Neural progenitor cell (in vitro differentiated cells): Measurements from ENCODE around the gene ANKFY1. TPM values are rescaled to one million over a fixed set of nuclear protein-coding genes. Genes with fewer than 3 reads are reported as not detected.

Source experiments
- DNase-seq: peaks from one replicate; pipeline ENCODE4 v3.0.0-alpha.2; 2016; ENCODE audit warnings: low spot score
- H2AFZ ChIP-seq: fragments of 200-600 bp; sonication (generic); replicated peaks from 2 replicates; pipeline ENCODE4 v1.6.1; 2016; ENCODE audit warnings: antibody characterized with exemption
- H3F3A ChIP-seq: fragments of 200-600 bp; sonication (generic); 2 replicates; pipeline ENCODE4 v1.6.1; 2016; ENCODE audit warnings: antibody characterized with exemption, low read depth
- H3K27ac ChIP-seq: fragments of 200-600 bp; sonication (generic); 2 replicates; pipeline ENCODE4 v1.5.1; 2016; ENCODE audit warnings: mild to moderate bottlenecking
- H3K27me3 ChIP-seq: fragments of 200-600 bp; sonication (generic); 2 replicates; pipeline ENCODE4 v1.6.1; 2016; ENCODE audit warnings: mild to moderate bottlenecking, moderate library complexity
- H3K36me3 ChIP-seq: fragments of 200-600 bp; sonication (generic); 2 replicates; pipeline ENCODE4 v1.5.1; 2016
- H3K4me1 ChIP-seq: fragments of 200-600 bp; sonication (generic); 2 replicates; pipeline ENCODE4 v1.6.1; 2016; ENCODE audit warnings: mixed run types
- H3K4me2 ChIP-seq: fragments of 200-600 bp; sonication (generic); 2 replicates; pipeline ENCODE4 v1.6.1; 2016
- H3K4me3 ChIP-seq: fragments of 200-600 bp; sonication (generic); 2 replicates; pipeline ENCODE4 v1.5.1; 2016
- H3K79me2 ChIP-seq: fragments of 200-600 bp; sonication (generic); 2 replicates; pipeline ENCODE4 v1.6.1; 2016; ENCODE audit warnings: low read depth
- H3K9ac ChIP-seq: fragments of 200-600 bp; sonication (generic); 2 replicates; pipeline ENCODE4 v1.6.1; 2016
- H3K9me3 ChIP-seq: fragments of 200-600 bp; sonication (generic); 2 replicates; pipeline ENCODE4 v1.5.1; 2016; ENCODE audit warnings: low read depth
- H4K20me1 ChIP-seq: fragments of 200-600 bp; sonication (generic); 2 replicates; pipeline ENCODE4 v1.6.1; 2016; ENCODE audit warnings: low read depth
- H3K27ac Mint-ChIP-seq: 3 replicates; pipeline ENCODE4 v1.8.0; 2021; ENCODE audit warnings: mixed read lengths
- H3K27me3 Mint-ChIP-seq: 2 replicates; pipeline ENCODE4 v1.8.0; 2022; ENCODE audit warnings: low read depth, mild to moderate bottlenecking, inconsistent platforms, moderate library complexity, mixed read lengths; ENCODE audit not compliant: insufficient read depth
- H3K36me3 Mint-ChIP-seq: 3 replicates; pipeline ENCODE4 v1.8.0; 2021; ENCODE audit warnings: mixed read lengths
- H3K4me1 Mint-ChIP-seq: 3 replicates; pipeline ENCODE4 v1.8.0; 2021; ENCODE audit warnings: mixed read lengths
- H3K4me3 Mint-ChIP-seq: 3 replicates; pipeline ENCODE4 v1.8.0; 2021; ENCODE audit warnings: mild to moderate bottlenecking, moderate library complexity, mixed read lengths
- H3K9me3 Mint-ChIP-seq: 3 replicates; pipeline ENCODE4 v1.8.0; 2020; ENCODE audit warnings: mixed read lengths
- CTCF ChIP-seq: fragments of 200-600 bp; sonication (generic); IDR thresholded peaks from 2 replicates; pipeline ENCODE4 v1.5.1; 2017; ENCODE audit warnings: antibody characterized with exemption, mild to moderate bottlenecking
- EZH2 ChIP-seq: fragments of 200-600 bp; sonication (generic); IDR thresholded peaks from 2 replicates; pipeline ENCODE4 v1.6.1; 2017; ENCODE audit warnings: antibody characterized with exemption, mild to moderate bottlenecking, moderate library complexity
- EZH2phosphoT487 ChIP-seq: fragments of 200-600 bp; sonication (generic); IDR thresholded peaks from 2 replicates; pipeline ENCODE4 v1.6.1; 2017; ENCODE audit warnings: antibody characterized with exemption
- total RNA-seq: library from RNA; depleted of rRNA; stranded (reverse); fragments of >200 nt; gene quantifications from 2 replicates; pipeline ENCODE4 v1.2.3, GENCODE V29; 2015; ENCODE audit warnings: low replicate concordance

ANKFY1 gene
- 39.3 and 39.8 TPM in 2 replicates for total RNA-seq

GRCh38 chr17:4263282-4264215 lies at the start of gene ANKFY1:
Gene ANKFY1, minus strand, starts transcription at chr17:4263979. Its CDS starts 38 bp downstream, at chr17:4263941.
- Histone ChIP-seq H3K27me3 (no peaks in the 10 kb centered on the region), H3F3A (peaks cover 14% of the 10 kb centered on the region), H4K20me1 (peaks cover 18% of the 10 kb centered on the region), H3K4me3 (peak within 1 kb of the TSS; percentile 80), H3K9ac (peak within 1 kb of the TSS; percentile 90), H3K4me2 (peak within 1 kb of the TSS; percentile 90), H2AFZ (peak within 1 kb of the TSS; percentile 93), H3K36me3 (no peaks in the 10 kb centered on the region), H3K4me1 (peaks cover 12% of the 10 kb centered on the region), H3K9me3 (peaks cover 9% of the 10 kb centered on the region), H3K27ac (peak within 1 kb of the TSS; percentile 34), H3K79me2 (peaks cover 52% of the 10 kb centered on the region)
- Mint-ChIP-seq H3K4me1 (peaks cover 31% of the 10 kb centered on the region), H3K27ac (peak within 1 kb of the TSS; percentile 91), H3K27me3 (peaks cover 11% of the 10 kb centered on the region), H3K9me3 (peaks cover 17% of the 10 kb centered on the region), H3K4me3 (peak within 1 kb of the TSS; percentile 94), H3K36me3 (peaks cover 37% of the 10 kb centered on the region)
- DNase-seq, result peak; percentile 98
- TF ChIP-seq EZH2 (no peak), CTCF (peak; percentile 28), EZH2phosphoT487 (no peak)

GRCh38 chr17:4310354-4311060 lies 46.7 kb upstream of the ANKFY1 start:
- peaks cover 30% of the 10 kb centered on the region for H3K36me3 Mint-ChIP-seq

GRCh38 chr17:4309897-4310296 lies 46.1 kb upstream of the ANKFY1 start:
- no peaks in the 10 kb centered on the region for H3K27me3 ChIP-seq
- no peak overlapping the region for H3K27ac ChIP-seq
- no peak overlapping the region for H3K4me3 Mint-ChIP-seq
- H4K20me1 ChIP-seq, result peaks cover 9% of the 10 kb centered on the region
- no peak overlapping the region for H3K4me3 ChIP-seq
- H3K9ac ChIP-seq, result no peak overlapping the region
- peaks cover 82% of the 10 kb centered on the region for H3K79me2 ChIP-seq
- TF ChIP-seq EZH2phosphoT487, result no peak
- no peak for TF ChIP-seq EZH2
- no peak for TF ChIP-seq CTCF
- peaks cover 19% of the 10 kb centered on the region for H3F3A ChIP-seq
- H3K4me1 Mint-ChIP-seq, result peaks cover 10% of the 10 kb centered on the region
- H3K4me2 ChIP-seq, result no peak overlapping the region
- H3K9me3 Mint-ChIP-seq, result peaks cover 37% of the 10 kb centered on the region
- no peak overlapping the region for H3K27ac Mint-ChIP-seq
- no peaks in the 10 kb centered on the region for H3K36me3 ChIP-seq
- no peak for DNase-seq
- peaks cover 4% of the 10 kb centered on the region for H3K9me3 ChIP-seq
- no peaks in the 10 kb centered on the region for H3K4me1 ChIP-seq
- peaks cover 29% of the 10 kb centered on the region for H3K36me3 Mint-ChIP-seq
- H2AFZ ChIP-seq, result no peak overlapping the region
- H3K27me3 Mint-ChIP-seq, result no peaks in the 10 kb centered on the region

More at GRCh38 chr17:4310354-4311060, 46.7 kb upstream of the ANKFY1 start:
- Mint-ChIP-seq H3K9me3 (peaks cover 40% of the 10 kb centered on the region), H3K4me3 (no peak overlapping the region), H3K4me1 (peaks cover 10% of the 10 kb centered on the region), H3K27ac (no peak overlapping the region), H3K27me3 (no peaks in the 10 kb centered on the region)
- Histone ChIP-seq H3K27me3 (no peaks in the 10 kb centered on the region), H3K79me2 (peaks cover 87% of the 10 kb centered on the region), H3K4me2 (no peak overlapping the region), H3K9ac (no peak overlapping the region), H4K20me1 (peaks cover 5% of the 10 kb centered on the region), H3K27ac (no peak overlapping the region), H3K4me1 (no peaks in the 10 kb centered on the region), H2AFZ (no peak overlapping the region), H3K9me3 (peaks cover 4% of the 10 kb centered on the region), H3F3A (peaks cover 13% of the 10 kb centered on the region), H3K36me3 (no peaks in the 10 kb centered on the region), H3K4me3 (no peak overlapping the region)
- DNase-seq, result no peak
- no peak for TF ChIP-seq EZH2
- TF ChIP-seq EZH2phosphoT487, result no peak
- TF ChIP-seq CTCF, result no peak
